Activated T-helper 1 cell treated with Interleukin-2 at 50 U/mL for 16 hours (primary cell): ENCODE results near the gene LIN7A.

ENCODE experiments used
- DNase-seq: peaks from one replicate; pipeline ENCODE4 v3.0.0-alpha.2; 2020; ENCODE audit warnings: low read depth

The LIN7A gene, protein sequence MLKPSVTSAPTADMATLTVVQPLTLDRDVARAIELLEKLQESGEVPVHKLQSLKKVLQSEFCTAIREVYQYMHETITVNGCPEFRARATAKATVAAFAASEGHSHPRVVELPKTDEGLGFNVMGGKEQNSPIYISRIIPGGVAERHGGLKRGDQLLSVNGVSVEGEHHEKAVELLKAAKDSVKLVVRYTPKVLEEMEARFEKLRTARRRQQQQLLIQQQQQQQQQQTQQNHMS

DNA sequence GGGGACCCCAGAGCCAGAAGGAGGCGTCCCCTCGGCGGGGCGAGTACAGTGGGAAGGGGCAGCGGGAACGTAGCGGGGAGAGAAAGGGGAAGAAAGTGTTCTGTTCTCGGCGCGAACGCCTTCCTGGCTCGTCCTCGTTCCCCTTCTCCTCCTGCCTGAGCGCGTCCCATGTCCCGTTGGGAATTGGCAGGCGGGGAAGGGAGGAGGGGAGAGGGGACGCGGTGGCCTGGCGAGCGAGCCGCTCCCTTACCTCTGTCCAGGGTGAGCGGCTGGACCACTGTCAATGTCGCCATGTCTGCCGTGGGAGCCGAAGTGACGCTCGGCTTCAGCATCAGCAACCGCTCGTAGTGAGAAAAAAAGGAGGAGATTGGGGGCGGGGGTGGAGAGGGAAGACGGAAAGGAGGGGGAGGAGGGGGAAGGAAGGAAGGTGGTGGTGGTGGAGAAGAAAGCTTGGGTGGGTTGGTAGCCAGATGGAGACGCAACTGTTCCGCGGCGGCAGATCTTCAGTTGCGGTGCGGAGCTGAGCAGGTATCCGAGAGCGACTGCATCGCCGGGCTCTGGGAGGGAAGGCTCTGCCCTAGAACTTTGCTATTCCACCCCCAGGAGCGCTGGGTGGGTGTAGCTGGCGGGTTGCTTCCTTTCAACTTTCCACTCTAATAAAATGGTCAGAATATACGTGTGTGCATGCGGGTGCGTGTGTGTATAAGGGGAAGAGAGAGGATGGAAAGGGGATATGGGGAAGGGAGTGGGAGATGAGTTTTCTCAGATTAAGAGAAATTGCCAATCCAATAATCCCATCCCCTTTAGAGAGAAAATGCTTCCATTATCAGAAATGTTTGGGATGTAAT is at the start of gene LIN7A:
Gene LIN7A, minus strand, starts transcription at position 544 of the 848 bp plus-strand sequence. Its CDS starts 212 bp downstream, at position 332.
- no peak for DNase-seq

DNA sequence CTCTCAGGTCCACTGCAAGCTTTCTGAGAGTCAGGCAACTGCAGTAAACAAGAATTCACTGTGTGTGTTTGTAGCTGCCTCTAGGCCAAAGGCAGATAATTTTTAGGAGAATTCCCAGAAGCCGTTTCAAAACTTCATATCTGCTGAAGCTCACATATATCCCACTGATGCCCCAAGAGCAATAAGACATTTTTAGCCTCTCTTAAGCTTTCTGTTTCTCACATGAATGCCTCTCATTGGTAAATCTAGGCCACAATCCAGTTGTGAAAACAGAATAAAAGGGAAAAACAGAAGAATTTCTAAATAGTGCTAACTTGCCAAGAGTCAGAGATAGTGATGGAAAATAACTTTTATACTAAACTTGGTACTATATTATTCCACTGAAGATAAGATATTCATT is 48.5 kb upstream of the LIN7A start:
- no peak for DNase-seq

DNA sequence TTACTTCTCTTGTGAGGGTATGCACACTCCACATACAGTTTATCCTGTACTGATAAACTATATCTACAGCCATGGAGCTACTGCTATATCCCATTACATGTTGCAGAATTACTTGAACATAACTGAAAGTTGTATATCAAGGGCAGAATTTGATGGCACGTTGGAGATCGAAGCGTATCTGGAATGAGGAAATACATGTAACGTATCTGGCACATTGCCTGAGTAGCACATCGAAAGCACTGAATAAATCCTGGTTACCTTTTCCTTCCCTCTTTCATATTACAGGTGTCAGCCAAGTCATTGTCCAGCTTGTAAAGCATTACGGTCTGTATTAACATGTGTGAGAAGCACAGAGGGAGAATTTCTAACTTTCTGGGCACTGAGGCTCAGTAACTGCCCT is 42.1 kb upstream of the LIN7A start:
- no peak for DNase-seq

DNA sequence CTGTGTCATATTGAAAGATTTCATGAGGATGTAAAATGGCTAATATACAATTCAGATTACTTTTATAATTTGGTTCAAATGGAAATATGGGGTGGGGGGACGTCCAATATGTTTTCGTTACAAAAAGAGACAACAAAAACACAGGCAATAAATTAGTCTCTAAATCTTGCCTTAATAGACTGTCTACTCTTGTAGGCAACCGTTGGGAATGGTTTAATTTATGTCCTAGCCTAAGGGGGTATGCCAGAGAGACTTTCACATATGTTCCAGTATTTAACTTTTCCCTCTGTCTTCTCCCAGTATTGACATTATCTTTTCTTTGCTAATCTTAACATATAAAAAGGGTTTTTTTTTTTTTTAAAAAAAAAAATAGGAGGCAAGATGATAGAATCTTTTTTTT is 41.5 kb upstream of the LIN7A start:
- no peak for DNase-seq

DNA sequence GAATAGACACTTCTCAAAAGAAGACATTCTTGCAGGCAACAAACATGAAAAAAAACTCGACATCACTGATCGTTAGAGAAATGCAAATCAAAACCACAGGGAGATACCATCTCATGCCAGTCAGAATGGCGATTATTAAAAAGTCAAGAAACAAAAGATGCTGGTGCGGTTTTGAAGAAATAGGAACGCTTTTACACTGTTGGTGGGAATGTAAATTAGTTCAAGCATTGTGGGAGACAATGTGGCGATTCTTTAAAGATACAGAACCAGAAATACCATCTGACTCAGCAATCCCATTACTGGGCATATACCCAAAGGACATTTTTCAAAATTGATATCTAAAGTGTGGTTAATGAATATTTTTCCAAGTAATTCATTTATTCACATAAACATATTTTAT is 39.6 kb upstream of the LIN7A start:
- no peak for DNase-seq

DNA sequence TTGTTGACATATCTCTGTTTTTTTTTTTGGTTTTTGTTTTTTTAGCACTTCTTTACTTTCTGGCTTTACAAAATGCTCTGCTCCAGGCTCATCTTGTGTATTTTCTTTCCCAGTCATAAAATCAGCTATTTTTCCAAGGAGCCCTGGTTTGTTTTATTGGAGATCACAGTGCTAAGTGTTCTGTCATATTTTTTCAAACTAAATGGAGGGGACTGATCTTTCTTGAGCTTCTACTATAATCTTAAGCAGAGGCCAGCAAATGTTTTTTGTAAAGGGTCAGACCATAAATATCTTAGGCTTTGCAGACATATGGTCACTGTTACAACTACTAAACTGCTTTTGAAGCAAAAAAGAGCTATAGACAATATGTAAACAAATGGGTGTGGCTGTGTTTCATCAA is 30.6 kb upstream of the LIN7A start:
- DNase-seq: no peak

DNA sequence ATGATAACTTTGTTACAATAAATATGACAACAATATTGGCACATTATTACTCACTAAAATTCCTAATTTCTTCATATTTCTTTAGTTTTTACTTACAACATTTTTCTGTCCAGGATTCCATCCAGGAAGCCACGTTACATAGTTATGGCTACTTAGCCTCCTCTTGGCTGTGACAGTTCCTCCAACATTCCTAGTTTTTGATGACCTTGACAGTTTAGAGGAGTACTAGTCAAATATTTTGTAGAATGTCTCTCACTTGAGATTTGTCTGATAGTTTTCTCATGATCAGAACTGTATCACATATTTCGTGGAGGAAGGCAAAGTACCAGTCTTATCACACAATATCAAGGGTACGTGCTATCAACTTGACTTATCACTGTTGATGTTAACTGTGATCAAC is 29.8 kb upstream of the LIN7A start:
- DNase-seq: no peak

DNA sequence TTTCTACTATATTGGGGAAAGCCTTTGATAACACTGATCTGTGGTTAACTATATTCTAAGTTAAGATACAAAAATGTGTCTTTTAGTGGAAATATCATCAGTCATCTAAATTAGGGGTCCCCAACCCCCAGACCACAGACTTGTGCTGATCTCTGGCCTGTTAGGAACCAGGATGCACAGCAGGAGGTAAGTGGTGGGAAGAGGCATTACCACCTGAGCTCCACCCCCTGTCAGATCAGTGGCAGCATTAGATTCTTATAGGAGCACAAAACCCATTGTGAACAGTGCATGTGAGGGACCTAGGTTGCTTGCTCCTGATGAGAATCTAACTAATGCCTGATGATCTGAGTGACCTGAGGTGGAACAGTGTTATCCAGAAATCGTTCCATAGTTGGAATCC is 28.3 kb upstream of the LIN7A start:
- no peak for DNase-seq

DNA sequence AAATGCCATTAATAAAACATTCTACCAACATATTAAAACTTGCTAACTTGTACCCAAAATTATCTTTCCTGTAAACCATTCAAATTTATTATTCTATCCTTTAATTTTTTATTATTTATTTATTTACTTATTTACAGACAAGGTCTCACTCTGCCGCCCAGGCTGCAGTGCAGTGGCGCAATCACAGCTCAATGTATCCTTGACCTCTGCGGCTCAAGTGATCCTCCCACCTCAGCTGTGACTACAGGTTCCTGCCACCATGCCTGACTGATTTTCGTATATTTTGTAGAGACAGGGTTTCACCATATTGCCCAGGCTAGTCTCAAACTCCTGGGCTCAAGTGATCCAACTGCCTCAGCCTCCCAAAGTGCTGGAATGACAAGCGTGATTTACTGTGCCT is 20.4 kb upstream of the LIN7A start:
- DNase-seq: no peak

DNA sequence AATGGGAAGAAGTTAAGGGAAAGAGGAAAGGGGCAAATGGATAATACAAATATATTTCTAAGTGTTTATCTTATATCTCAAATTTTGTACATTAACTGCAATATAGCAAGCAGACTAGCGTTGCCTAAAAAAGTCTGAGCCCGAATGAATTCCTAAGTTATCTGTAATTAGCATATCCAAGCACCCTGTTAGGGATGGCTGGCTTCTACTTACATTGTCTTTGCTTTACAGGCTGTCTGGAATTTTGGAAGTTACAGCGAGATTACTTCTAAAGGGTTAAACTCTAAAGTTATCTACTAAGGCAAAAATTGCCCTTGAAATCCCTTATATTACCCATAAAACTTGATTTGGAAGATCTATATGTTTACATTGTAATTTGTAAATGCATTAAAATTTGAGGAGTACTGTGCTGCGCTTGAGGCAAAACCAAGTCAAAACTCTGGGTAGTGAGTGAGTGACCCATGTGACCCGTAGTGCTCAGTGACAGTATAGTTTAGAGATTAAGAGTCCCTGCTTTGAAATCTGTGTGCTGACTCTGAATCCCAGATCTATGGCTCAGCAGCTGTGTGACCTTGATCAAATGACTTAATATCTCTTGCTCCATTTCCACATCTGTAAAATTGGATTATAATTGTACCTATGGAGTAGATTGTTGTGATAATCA is 17.3 kb upstream of the LIN7A start:
- DNase-seq: no peak

DNA sequence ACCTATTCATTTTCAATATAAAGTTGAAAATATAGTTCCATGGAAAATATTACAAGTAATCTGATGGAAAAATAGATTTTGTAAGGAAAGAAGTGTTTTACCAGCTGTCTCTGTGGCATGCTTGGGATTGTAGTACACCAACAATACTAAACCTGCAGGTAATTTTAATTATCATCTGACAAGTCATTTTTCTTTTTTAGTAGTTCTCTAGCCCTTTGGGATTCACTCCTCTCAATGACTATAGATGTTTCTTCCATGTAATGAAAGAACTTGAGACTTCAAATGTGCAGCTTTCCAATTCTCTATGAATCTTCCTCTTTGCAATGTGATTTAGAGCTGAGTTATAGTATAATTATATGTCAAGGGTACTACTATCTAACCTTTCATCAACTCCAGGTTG is 14.7 kb upstream of the LIN7A start:
- no peak for DNase-seq

DNA sequence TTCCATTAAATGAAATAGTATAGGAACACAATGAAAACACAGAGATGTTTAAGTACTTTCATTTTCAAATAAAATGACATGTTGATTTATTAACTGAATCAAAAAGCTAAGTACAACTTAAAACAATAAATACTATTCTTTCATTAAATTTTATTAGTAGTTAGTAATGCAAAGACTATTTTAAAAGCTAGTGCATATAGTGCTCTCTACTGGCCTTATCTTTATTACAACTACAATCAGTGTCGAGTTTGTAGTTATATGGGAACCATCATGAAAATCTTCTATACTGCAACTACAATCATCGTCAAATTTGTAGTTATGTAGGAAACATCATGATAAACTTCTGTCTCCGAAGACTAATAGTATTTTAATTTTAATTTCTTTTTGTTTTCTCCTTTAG is 8.9 kb upstream of the LIN7A start:
- no peak for DNase-seq

DNA sequence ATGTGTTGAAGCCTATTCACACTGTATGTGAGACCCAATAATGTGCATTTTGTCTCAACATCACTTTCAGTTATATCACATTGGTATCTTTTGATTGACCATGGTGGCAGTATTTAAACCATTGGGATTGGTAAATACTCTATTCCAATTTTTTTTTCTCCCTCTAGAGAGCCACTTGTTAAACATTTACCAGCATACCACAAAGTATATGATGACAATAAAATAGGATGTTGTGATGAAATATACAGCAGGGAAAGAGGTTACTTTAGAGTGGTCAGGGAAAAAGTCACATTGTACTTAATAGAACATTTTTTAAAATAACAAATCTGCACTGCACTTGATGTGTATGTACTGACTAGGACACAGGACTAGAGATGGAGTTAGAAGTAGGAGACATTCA is 5.6 kb upstream of the LIN7A start:
- no peak for DNase-seq

DNA sequence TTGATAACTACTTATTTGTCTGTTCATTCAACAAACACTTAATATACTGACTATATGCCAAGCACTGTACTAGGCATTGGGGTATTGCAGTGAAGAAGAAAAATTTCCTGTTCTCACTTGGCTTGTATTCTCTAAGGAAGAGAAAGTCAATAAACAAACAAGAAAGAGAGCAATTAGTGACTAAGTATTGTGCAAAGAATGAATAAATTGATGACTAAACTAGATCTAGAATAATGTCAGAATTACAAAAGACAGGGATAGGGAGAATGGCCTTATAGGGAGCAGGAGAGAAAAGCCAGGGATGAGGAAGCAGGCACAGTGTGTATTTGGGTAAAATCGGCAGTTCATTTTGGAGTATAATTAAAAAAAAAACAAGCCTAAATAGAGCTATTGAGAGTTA is 4.2 kb upstream of the LIN7A start:
- no peak for DNase-seq

DNA sequence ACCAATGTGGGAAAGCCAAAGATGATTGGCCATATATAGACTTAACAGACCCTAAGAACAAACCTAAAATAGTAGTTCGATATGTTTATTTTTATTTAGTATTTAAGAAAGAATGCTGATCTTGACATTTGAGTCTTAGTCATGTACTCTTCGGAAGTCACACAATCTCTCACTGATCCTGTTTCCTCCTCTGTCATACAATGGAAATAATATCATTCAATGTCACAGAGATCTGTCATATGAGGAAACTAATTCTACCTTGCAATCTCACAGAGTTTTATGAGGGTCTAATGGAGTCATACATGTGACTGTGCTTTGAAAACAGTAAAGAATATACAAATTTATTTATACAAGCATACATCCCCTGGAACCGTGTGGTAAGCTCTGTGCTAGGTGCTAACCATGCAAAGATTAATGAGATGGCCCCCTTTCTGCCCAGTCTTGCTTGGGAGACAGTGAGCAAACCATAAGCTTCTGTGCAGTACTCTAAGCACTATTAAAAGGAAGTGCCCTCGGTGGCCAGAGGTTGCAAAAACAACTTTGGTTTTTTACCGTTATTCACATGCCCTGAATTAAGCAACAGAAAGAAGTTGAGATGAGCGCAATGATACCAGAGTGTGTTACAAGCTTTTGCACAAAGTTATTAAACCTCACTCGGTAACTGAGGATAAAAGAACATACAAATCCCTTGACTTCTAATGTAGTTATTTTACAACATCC is 1.7 kb upstream of the LIN7A start:
- no peak for DNase-seq

DNA sequence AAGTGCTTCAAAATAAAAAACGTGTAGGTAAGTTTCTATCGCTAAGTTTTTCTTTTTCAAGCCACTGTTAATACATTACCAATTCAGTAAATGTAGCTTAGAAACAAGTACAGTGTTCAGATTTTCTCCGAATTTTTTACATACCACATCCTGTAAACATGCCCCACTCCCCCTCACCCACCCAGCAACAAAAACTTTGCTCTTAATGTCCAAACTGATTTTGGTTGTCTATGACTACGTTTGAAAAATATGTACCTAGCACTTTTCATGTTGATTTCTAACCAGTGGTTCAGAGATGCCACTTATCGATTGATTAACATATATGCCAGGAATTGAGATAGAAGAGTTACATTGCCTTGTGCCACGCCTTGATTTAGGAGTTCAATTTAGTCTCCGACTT is 663 bp upstream of the LIN7A start:
- no peak for DNase-seq

DNA sequence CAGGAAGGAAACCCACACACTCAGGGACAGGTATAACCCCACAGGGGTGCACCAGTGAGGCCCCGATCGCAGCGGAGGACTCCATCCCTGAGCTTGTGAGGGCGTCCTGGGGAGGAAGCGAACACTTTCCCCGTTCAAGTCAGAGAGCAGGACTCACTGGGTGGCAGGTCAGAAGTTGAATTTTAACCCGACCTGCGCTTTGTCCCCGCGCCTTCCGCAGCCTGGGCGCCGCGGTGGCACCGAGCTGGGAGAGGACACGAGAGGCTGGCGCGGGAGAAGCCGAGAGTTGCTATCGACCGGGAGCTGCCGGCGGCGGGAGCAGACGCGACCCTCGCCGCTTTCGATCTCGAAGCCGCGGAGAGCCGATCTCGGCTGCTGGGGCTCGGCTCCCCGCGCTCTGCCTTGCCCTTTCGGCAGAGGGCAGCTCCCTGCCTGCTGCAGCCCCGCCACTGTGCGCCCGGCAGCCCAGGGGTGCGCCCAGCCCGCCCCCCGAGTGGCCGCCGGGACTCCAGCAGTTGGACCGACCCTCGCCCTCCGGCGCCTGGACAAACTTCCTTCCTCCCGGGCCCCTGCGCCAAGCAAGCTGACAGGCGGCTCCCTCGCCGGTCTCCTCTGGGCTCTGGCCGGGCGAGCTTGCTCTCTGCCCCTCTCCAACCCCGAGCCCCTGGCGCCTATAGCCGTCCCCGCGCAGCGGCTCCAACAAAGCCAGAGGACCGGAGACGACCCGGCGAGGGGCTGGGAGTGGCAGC is 918 bp downstream of the LIN7A start:
- no peak for DNase-seq

DNA sequence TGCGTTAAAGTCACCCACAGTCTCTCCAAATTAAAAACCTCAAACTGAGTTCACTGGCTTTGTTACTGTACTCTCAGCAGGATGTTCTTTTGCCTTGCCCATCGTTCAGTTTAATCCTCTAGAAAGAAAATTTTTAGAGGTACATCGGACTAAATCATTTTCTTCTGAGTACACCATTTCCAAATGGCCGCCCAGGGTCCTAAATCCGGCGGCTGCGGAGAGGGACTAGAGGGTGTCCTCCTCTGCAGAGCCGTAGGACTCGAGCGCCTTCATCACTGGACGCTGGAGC is 1.4 kb downstream of the LIN7A start:
- no peak for DNase-seq

DNA sequence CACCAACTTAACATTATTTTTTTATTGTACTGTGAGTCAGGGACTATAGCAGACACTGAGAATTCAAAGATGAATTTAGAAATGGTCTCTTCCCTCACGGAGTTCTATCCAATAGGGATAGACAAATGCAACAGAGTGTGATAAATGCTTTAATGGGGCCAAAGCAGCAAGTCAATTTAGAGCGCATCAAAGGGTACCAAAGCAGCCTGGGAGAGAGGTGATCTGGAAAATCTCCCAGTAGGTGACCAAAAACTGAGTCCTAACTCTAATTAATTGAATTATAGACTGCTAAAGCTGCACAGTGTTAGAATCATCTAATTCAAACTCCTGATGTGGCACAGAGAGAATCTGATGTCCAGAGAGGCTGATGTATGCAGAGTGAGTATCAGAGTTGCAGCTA is 2.6 kb downstream of the LIN7A start:
- DNase-seq: no peak

DNA sequence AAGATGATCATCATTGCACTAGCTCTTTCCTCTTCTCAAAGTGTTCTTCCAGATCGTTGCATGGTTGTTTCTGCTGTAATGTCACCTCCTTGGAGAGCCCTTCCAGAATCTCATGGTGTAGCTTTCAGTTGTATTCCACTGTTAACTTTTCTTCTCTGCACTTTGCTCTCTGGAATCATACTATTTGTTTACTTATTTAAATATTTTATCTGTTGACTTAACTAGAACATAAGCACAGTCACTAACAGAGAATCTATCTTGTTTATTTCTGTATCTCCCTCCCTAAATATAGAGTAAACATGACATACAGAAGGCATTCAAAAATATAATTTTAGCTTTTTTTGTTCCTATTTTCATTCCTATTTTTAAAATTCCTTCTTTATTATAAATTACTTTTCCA is 11.8 kb downstream of the LIN7A start:
- no peak for DNase-seq

DNA sequence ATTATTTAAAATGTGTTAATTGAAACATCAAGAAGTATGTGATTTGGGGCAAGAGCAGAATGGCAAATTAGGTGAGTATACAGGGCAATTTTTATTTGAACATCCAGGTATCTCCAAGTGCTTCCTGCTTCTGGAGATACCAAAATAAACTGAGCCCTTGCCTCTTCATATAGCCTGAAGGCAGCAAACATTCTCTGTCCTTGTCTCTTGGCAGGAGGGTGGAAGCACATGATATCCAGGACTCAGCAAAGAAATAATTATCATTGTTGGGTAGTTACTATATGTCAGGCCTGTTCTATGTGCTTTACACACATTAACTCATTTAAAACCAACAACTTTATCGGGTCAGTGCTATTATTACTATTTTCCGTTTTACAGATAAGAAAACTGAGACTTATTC is 12.5 kb downstream of the LIN7A start:
- no peak for DNase-seq

DNA sequence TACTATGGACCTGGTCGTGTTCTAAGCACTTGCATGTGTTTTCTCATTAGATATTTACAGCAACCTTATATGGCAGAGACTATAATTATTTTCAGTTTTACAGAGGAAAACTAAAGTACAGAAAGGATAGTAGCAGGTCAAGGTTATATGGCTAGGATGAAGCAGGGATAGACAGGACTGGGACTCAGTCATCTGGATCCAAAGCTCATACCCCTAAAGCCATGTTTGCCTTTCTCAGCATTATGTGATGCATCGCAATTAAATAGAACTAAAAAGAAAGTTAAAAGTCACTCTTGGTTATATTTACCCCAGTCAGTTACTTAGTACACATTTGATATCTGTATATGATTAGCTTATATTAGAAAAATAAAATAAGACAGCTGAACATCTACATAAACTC is 13.3 kb downstream of the LIN7A start:
- DNase-seq: no peak
